Coronary artery (tissue), 2 donors: ENCODE measurements around the gene USP7.

Source experiments
- DNase-seq: peaks from one replicate; pipeline ENCODE4 v3.0.0-alpha.2; 2017; ENCODE audit warnings: low spot score
- H3K27ac ChIP-seq, 2 donors: fragments of 200-600 bp; sonication (generic); one replicate each; pipeline ENCODE4 v1.5.1; 2016 to 2019
- H3K4me3 ChIP-seq: fragments of 200-600 bp; sonication (generic); 2 replicates; pipeline ENCODE4 v1.5.1; 2016; ENCODE audit warnings: mild to moderate bottlenecking, moderate library complexity
- CTCF ChIP-seq: fragments of 200-600 bp; sonication (generic); IDR thresholded peaks from one replicate; pipeline ENCODE4 v1.5.1; 2019; ENCODE audit warnings: antibody characterized with exemption

Gene USP7

GRCh38 chr16:8963010-8963820, 491 bp downstream of the USP7 start:
- Histone ChIP-seq H3K4me3 (peak overlapping the region; percentile 81), H3K27ac (peak overlapping the region; percentile 78 to 97)
- no peak for DNase-seq
- no peak for TF ChIP-seq CTCF

GRCh38 chr16:8962393-8963009, 1.2 kb downstream of the USP7 start:
- no peak for DNase-seq
- H3K27ac ChIP-seq: peak overlapping the region; percentile 78 to 97
- peak overlapping the region; percentile 81 for H3K4me3 ChIP-seq
- no peak for TF ChIP-seq CTCF

GRCh38 chr16:8961811-8962390, 1.8 kb downstream of the USP7 start:
- TF ChIP-seq CTCF: no peak
- DNase-seq: no peak
- no peak overlapping the region for H3K27ac ChIP-seq
- H3K4me3 ChIP-seq: peak overlapping the region; percentile 81

- H3K27ac ChIP-seq: peak overlapping the region in 1 of 2 donors; percentile 72
- no peak for TF ChIP-seq CTCF
- H3K4me3 ChIP-seq: peak overlapping the region; percentile 81
- no peak for DNase-seq
These were observed 3.0 kb downstream of the USP7 start for GRCh38 chr16:8960788-8961109.

GRCh38 chr16:8959921-8960787, 3.6 kb downstream of the USP7 start:
- Histone ChIP-seq H3K4me3 (peak overlapping the region; percentile 61), H3K27ac (peak overlapping the region in 1 of 2 donors; percentile 72)
- no peak for DNase-seq
- no peak for TF ChIP-seq CTCF

GRCh38 chr16:8958344-8959167, 5.2 kb downstream of the USP7 start:
- peak; percentile 77 for DNase-seq
- peak overlapping the region; percentile 34 for H3K4me3 ChIP-seq
- TF ChIP-seq CTCF: no peak
- peak overlapping the region; percentile 10 to 73 for H3K27ac ChIP-seq
